ENCODE results near the gene CTNS.

The CTNS gene

DNA sequence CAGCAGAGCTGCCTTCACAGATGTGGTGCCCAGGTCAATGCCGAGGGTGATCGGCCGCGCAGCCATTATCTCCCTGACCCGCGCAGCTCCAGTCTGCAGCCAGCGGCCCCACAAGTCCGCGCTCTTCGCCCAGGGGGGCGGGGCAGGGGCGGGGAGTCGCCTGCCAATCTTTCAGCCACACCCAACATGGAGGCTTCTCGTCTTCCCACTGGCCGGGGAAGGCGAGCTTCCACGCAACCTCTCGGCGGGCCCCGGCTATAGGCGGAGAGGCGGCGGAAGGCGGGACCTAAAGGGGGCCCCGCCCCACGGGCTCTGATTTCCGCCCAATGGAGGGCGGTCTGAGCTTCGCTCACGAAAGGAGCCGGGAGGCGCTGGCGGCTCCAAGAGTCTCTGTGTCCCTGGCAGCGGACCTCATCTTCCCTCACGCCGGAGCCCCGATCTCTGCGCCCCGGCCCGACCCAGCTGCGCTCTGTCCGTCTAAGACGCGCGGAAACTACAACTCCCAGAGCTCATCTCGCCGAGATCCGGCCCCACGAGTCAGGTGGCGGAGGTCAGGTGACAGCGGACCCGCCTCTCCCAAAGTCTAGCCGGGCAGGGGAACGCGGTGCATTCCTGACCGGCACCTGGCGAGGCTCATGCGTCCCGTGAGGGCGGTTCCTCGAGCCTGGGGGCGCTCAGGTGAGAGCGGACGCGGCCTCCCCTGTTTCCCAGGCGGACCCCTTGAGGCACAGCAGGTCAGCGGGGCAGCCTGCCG lies at the start of gene CTNS, which contains the start of gene SHPK:
Gene CTNS, plus strand, starts transcription at position 607 of the 754 bp plus-strand sequence. CDS start 3,447 bp downstream, outside the sequence.
Gene SHPK, minus strand, starts transcription at position 97 of the 754 bp plus-strand sequence. Its CDS starts 31 bp downstream, at position 66.
- DNase-seq = peak; percentile 90 to 92

DNA sequence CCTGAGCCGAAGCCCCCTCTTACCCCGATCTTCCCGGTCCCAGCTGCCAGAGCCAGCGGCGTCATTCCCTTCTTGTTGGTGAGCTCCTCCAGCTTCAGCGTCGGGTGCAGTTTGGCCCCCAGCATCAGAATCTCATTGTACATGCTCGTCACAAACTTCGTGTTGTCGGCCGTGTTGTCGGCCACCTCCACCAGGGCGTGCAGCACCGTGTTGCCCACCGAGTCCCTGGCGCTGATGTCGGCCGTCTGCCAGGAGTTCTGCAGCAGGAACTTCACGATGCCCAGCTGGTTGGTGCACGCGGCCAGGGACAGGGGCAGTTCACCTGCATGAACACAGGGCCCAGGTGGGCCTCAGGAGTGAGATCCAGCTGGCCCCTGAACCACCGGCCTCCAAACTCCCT lies 46.8 kb upstream of the CTNS start:
- DNase-seq = no peak

DNA sequence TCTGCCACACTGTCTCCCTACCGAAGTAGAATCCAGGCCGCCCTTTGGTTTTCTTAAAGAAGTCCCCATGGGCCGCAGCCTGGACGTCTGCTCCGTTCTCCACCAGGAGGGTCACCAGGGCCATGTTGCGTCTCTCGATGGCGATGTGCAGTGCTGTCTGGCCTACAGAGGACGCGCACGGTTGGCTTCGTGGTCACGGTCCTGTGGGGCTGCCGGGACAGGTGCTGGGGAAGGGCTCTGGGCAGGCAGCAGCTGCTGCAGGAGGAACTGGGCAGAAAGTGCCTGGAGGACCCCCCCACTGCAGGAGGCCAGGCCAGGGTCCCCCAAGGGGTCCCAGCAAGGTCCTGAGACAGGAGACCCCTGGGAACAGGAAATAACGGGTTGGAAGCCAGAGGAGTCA lies 46.3 kb upstream of the CTNS start:
- no peak for DNase-seq

DNA sequence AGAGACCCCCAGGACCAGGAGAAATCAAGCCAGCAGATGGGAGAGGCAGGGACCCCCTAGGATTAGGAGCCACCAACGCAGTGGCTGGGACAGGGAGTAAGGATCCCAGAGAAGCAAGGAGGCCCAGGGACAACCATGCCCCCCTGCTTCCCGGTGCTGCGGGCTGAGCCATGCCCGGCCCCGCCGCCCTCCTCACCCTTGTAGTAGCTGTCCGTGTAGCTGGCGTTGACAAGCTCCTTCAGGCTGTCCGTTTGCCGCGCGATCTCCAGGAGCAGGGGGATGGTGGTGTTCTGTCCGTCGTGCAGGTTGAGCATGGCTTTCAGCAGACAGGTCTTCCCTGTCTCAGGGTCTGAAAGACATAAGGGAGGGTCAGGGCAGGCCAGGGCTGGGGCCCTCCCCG lies 45.8 kb upstream of the CTNS start:
- DNase-seq = no peak

DNA sequence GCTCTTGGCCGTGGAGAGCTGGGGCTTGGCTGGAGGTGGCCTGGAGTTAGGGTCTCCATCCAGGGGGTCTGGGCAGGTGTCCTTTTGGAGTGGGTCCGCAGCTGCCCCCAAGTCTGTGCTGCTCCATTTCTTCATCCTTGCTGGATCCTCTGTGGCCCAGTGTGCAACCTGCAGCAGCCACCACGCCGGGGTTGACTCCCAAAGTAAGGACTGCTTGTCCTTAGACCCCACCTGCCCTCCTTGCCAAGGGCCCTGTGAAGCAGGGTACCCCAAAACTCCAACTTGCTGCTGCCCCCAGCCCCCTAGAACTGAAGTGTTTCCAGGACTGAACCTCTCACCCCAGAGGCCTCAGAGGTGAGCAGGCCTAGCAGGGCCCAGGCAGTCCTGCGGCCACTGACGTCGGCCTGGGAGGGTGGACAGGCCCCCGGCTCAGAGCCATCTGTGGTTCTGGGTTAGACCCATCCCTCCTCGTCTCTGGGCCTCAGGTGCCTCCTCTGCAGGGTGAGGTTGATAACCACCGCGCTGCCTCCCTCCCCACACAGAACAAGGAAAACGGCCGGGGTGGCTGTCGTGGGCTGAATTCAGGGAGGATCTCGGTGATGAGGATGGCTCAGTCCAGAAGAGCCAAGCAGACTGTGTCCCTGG lies 44.2 kb upstream of the CTNS start:
- no peak for DNase-seq

DNA sequence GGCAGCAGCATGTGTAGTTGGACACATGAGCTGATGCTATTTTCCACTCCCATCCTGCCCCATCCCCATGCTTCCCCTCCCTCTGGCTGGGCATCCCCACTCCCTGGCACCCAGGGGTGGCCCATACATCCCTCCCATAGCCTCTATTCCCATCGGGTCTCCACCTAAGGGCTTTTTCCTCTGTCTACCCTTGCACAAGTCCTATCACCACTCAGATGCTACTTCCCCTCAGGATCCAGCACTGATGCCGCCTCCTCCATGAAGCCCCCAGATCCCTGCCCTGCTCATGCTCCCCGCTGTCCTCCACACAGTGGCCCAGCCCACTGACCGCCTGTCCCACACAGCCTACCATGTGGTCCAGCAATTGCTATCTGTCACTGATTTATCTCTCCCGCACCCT lies 43.2 kb upstream of the CTNS start:
- no peak for DNase-seq

DNA sequence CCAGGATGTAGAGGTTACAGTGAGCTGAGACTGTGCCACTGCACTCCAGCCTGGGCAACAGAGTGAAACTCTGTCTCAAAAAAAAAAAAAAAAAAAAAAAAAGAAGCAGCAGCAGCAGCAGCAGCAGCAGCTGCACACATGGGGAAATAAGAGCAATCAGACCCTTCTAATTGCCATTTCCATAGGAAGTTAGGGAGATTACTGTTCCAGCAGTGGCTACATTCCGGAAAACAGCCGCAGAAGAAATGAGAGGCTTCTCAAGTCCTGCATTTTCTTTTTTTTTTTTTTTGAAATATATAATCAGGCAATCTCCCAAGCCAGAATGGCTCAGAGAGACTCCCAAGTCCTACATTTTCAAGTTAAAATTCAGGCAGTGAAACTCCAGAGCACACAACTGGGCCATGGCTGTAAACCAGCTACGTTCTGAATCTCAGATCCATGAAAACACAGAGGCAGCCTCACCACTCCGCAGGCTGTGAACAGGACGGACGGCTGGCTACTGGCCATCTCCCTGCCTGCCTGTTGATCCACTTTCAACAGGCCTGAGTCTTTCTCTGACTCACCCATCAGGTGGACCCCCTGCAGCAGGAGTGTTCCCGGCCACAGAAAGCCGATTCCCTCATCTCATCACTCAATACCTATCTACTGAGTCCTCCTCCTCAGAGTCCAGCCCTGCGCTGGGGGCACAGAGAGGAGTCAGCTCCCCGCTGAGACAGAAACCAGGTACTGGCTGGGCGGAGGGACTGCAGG lies 42.3 kb upstream of the CTNS start:
- DNase-seq = no peak

DNA sequence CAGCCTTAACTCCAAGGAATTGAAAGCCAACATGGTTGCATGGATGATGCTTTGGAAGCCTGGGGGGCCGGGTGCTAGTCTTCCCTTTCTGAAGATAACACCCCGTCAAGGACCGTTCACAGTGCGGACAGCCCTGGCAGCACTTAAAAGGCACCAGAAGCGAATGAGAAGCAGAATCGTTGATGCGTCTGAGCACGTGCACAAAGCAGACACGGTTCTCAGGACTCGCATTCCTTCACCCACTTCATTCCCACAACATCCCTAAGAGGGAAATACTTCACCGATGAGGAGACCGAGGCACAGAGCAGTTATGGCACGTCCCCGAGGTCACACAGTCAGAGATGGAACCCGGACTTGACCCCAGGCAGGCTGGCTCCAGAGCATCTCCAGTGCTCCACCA lies 41.6 kb upstream of the CTNS start:
- no peak for DNase-seq

DNA sequence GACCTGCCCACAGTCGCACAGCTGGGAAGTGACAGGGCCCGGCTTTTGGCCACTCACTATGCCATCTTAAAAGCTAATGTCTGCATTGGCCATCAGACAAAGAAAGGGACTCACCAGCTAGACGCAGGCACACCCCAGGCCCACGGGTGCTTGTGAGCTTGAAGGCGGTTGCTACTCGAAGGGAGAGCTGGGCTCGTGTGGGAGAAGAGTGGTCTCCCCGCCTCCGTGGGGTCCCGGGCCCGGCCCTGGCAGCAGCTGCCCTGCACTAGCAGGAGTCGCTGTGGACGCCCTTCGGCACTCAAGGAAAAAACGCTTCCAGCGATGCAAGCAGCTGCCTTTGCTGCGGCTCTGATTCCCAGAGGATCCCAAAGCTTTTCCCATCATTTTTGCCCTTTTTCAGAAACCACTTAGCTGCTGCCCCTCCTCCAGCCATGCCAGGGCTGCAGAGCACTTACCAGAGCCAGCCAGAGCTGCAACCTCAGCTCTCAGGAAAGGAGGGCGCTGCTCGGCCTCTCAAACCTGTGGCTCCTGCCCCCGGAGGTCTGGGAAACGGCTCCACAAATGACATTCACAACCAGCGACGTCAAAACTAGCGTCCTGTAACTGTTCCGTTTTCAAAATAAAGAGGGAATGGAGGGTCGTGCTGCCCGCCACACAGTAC lies 39.6 kb upstream of the CTNS start:
- no peak for DNase-seq

DNA sequence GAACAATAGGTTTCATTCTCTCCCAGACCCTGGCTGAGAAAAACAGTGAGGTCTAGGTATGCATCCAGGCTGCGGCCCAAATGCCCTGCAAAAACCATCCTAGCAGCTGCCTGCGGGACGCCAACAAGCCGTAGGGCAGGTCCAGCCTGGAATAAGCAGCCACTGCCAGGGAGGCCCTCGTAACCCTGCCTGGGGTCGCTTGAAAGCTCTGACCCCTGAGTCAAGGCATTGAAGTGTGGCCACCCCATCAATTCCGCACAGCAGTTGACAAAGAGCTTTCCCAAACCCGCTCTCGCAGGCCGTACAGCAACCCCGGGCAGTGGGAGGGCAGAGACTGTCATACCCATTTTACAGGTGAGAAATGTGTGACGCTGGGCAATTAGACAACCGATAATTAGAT lies 38.5 kb upstream of the CTNS start:
- no peak for DNase-seq

DNA sequence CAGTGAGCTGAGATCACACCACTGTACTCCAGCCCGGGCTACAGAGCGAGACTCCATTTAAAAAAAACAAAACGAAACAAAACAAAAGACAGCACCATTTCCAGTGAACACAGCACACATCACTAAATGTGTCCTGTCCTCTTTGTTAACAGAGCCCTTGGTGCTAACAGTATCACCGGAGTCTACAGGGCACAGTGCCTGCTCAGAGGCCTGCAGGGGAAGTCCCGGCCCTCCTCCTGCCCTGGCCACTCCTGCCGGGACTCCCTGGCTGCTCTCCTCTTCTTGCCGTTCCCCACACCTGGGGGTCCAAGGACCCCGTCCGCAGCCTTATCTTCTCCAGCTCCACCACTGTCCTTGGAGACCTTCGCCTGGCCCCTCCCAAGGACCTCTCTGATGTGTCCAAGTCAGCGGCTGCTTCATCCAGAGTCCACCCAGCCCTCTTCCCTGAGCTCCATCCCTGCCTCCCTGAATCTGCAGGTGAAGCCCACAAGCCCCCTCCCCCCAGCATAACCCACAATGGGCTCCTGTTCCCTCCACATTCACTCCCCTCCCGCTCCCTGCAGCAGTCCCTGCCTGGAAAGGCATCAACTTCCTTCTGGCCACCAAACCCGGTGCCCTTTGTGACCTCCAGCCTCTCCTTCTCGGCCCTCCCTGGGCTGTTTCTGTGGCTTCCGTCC lies 35.9 kb upstream of the CTNS start:
- no peak for DNase-seq

DNA sequence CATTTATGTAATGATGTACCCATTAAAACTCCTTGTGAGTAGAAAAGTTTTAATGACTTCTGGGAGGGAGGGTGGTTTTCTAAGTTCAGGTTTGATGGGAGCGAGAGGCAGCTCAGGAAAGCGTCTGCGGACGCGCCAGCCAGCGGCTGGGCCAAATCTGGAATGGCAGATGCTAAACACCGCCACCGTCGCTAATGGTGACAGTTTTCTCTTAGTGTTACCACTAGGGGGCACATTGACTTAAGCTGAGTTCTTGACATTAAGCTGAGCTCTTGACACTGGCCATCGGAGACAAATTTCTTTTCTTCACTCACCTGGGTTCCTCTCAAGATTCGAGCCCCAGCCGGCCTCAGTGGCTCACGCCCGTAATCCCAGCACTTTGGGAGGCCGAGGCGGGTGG lies 34.1 kb upstream of the CTNS start:
- peak in 1 of 2 experiments; percentile 4 for DNase-seq

DNA sequence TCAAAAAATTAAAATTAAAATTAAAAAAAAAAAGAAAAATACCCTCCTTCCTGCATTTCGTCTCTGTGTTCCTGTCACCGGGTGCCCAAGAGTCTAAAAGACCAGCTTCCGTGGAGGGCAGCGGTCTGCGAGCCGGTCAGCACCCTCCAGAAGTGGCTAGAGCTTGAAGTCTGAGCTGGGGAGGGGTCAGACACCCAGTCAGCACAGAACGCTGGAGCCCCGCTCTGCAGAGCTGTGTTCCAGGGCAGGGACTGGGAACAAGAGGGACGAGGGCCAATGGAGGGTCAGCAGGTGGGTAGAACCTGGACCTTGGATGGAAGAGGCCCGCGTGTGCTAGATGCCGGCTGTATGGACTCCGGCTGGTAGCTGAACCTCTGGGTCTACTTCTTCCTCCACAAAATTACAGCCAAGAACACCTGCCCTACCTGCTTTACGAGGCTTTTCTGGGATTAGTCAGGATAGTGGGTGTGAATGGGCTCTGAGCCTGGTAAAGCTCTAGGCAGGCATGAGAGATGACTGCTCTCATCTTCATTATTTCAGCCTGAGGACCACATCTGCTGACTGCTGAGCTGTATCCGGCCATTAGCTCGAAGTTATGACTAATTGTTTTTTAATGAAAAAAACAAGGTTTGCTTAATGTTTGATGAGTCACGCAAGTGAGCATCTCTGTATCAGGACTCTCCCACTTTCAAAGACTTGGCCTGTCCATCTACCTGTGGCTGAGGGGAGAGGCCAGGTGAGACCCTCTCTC lies 33.3 kb upstream of the CTNS start:
- no peak for DNase-seq

DNA sequence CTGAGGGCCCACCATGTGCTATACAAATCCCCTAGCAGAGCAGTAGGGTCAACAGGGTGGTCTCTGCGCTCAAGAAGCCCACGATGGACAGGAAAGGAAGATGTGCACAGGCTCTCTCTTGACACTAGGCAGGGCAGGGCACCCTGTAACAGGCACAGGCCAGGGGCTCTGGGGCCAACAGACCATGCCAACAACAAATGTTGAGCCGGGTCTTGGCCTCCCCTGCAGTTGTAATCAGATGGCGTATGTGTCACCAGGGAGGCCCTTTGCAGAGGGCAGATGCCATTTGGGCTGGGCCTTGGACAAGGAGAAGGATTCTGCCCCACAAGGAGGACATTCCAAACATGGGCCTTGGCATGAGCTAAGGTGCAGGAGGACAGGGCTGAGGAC lies 32.7 kb upstream of the CTNS start:
- no peak for DNase-seq

DNA sequence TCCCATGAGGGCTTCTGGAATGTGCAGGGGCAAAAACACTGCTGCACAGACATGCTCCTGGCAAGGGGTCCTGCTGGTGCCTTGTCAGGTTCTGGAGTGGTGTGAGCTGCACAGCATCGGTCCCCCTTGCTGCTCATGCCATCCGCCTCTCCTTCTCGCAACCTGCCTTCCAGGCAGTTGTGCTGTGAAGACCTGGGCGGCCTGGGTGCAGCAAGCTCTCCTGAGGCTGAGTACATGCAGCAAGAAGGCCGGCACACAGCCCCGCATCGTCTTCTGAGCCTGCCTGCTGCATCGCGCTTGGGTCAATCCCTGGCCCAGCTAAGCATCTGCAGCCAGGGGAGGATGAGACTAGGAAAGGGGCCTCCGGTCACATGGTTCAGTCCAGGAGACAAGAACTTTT lies 26.9 kb upstream of the CTNS start:
- no peak for DNase-seq

DNA sequence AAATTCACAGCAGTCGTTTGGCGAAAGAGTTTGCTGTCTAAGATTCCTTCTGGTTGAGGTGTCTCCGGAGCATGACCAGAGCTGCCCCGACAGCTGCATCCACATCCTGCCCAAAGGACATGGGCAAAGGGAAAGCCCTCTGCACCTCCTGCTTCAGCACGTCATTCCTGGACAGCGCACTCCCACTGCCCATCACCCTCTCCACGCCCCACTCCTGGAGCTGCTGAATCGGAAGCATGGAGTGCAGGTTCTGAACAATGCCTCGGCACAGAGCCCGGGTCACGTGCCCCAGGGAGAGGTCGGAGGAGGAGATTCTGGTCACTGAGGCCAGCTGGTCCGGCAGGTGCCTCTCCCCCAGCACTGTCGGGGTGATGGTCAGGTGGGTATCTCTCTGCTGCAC lies 26.0 kb upstream of the CTNS start:
- DNase-seq = no peak

DNA sequence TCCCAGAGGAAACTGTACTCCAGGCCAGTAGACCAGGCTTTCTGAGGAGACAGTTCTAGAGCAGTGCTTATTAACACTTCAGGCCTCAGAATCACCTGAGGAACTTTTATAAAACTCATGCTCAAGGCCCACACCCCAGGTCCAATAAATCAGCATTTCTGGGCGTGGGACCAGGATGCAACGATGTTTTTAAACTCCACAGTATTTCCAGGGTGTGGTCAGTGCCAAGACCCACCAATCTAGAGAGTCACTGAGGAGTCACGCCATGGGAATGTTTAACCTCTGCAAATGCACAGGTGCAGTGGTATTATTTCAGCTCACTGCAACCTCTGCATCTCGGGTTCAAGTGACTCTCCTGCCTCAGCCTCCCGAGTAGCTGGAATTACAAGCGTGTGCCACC lies 23.4 kb upstream of the CTNS start:
- no peak for DNase-seq

DNA sequence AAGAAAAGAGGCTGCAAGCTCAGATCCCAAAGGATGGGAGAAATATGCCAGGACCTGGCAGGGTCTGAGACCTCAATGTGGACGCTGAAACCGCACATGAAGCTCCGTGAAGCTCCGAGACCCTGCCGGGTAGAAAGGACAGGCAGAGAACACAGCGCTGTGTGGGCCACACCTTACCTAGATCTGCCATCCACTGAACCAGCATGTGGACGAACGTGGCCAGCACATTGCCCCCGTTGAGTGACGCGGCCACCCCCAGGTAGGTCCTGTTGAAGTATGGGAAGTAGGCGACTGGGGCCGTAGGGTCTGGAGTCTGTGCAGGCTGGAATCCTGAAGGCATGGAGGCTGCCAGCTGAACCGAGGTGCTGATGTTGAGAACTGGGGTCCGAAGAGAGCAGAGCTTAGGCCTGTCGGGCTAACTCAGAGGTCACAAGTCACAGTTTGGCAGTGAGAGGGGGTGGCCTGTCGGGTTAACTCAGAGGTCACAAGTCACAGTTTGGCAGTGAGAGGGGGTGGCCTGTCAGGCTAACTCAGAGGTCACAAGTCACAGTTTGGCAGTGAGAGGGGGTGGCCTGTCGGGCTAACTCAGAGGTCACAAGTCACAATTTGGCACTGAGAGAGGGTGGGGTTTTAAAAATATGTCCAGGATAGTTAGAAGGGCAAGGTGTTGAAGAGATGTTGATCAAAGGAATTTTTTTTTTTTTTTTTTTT lies 21.2 kb upstream of the CTNS start:
- DNase-seq = no peak

DNA sequence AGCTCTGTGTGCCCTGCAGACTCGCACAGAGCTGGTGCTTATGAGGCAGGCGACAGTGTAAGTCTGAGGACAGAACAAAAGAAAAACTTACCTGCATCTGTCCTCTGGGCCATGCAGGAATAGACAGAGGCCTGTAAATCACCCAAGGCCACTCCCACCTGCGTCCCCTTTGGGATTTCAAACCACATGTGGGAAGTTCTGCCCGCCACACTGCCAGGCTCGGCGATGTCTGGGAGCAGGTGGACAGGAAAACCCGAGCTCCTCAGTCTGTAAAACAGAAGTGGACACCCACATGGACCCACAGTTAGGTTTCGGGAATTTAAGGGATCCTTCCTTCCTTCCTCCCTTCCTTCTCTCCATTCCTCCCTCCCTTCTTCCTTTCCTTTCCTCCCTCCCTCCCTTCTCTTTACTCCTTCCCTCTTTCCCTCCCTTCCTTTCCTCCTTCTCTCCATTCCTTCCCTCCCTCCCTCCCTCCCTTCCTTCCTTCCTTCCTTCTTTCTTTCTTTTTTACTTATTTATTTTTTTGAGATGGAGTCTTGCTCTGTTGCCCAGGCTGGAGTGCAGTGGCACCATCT lies 15.3 kb upstream of the CTNS start:
- DNase-seq = no peak

DNA sequence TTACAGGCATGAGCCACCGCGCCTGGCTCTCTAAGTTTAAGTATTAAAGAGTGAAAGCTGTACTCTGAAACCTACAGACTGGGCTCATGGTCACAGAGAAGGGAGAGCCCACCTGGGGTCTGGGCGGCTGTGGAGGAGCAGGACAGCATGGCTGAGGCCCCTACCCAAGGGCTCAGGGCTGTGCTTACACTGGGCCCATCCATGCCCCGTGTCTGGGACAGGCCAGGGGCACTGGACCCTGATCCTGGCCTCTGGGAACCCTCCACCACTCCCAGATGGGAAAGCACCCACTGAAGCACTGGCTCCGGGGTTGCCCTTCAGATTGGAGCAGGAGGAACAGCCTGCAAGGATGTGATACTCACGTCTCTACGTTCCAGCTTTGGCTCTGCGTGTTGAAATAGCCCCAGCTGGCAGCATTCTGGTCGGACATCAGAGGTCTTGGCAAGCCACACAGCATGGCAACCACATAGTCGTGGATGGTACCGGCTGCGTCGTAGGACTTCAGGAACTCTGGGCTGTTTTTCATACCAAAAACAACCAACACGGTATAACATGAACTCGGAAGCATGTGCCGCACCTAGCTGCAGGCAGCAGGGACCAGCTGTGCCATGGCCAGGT lies 13.5 kb upstream of the CTNS start:
- DNase-seq = no peak

Data from activated CD4-positive, alpha-beta T cell treated with anti-CD3 and anti-CD28 coated beads, Interleukin-2, amount 50 U/mL, for 4 hours (primary cell).